ENCODE measurements around the gene FIZ1. TPM values are rescaled to one million over a fixed set of nuclear protein-coding genes. Genes with fewer than 3 reads are reported as not detected.

Gene FIZ1
- polyA plus RNA-seq, 12 donors, result 9.2 to 16.3 (median 11.0) TPM; not detected in 1

DNA sequence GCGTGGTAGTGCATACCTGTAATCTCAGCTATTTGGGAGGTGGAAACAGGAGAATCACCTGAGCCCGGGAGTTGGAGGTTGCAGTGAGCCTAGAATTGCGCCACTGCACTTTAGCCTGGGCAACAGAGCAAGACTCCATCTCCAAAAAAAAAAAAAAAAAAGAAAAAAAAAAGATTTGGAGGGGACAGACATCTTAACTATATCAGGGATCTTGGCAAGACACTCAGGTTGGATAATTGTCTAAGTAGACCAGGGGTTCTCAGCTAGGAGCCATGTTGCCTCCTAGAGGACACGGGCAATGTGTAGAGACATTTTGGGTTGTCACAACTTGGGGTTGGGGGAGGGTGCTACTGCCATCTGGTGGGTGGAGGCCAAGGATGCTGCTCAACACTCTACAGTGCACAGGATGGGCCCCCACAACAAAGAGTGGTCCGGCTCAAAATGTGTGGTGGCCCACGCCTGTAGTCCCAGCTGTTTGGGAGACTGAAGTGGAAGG lies 39.6 kb upstream of the FIZ1 start:
- DNase-seq, result no peak

GRCh38 chr19:55637534-55637933 lies 38.2 kb upstream of the FIZ1 start:
- DNase-seq, result no peak

DNA sequence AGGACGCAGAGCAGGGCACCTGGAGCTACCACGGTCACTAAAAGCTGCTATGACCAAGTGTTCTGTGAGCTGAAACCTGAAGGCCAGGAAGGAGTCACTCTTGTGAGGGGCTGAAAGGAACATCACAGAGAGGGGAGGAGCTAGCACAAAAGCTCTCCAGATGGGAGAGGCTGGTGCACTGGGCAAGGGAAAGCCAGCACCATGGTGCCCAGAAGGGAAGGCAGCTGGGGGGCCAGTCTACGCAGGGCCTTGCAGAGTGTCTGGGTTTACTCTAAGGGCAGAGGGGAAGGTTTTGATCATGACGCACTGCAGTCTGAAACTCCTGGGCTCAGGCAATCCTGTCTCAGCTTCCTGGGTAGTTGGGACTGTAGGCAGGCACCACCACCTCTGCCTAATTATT lies 37.4 kb upstream of the FIZ1 start:
- DNase-seq, result no peak

DNA sequence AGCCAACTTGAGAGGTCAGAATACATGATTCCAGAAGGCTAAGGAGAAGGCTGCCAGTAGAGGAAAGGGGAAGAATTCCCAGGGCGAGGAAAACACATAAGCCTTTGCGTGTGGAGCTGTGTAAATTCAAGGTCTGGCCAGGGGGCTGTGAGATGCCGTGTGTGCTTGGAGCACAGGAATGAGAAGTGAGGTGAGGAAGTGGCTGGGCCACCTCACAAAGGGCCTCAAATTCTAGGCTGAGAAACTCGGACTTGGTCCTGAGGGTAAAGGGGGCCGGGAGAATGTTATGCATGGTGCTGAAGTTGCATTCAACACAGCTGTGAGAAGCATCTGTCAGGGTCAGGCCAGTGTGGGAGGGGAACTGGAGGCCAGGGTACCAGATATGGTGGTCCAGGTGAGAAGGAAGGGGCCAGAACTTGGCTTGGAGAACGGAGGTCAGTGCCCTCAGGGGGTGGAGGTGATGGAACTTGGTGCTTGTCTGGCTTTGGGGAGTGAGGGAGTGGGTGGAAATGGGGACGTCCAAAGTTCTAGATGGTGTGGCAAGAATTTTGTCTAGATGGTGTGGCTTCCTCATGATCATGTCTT lies 36.6 kb upstream of the FIZ1 start:
- no peak for DNase-seq

GRCh38 chr19:55635334-55635717 lies 36.0 kb upstream of the FIZ1 start:
- no peak for DNase-seq

DNA sequence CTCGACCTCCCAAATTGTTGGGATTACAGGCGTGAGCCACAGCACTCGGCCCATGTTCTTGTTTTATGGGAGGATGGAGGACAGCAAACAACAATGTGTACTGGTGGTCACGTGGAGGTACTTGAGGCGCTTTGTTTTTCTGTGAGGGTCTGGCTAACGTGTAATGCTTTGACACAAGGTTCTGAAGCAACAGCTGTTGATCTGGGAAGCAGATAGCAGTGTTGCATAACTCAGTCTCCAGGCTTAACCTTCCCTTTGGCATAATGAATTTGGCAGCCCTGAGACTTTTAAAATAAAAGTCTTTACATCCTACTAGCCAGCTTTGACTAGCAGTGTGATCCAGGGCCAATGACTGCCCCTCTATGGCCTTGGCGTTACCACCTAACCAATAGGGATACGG lies 34.5 kb upstream of the FIZ1 start:
- DNase-seq, result no peak

DNA sequence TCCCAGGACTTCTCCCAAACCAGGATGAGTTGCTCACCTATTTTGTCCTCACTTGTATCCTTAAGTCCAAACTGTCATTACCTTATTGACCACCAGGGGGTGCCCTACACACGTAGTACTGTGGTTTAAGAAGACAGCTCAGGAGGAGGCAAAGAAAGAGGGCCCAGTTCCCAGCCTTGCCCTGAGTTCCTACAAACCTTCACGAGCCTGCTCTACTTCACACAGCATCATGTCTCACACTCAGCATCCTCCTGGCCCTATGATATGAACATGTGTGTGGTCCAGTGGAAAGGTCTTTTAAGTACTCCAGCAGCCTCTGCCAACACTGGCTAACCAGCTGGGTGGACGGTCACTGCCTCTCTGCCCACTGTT lies 33.1 kb upstream of the FIZ1 start:
- peak; percentile 92 for DNase-seq

- no peak for DNase-seq
Observed at GRCh38 chr19:55626350-55626749, 27.0 kb upstream of the FIZ1 start.

DNA sequence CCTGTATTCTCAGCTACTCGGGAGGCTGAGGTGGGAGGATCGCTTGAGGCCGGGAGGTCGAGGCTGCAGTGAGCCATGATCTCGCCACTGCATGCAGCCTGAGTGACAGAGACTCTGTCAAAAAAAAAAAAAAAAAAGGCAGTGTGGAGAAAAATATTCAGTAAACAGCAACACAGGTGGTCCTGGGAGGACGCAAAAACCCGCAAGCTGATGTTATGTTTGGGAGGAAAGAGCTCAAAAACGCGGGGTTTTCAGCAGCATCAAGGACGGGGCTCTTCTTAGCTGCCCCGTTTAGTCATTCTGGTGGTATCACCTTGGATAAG lies 25.6 kb upstream of the FIZ1 start:
- DNase-seq, result no peak

DNA sequence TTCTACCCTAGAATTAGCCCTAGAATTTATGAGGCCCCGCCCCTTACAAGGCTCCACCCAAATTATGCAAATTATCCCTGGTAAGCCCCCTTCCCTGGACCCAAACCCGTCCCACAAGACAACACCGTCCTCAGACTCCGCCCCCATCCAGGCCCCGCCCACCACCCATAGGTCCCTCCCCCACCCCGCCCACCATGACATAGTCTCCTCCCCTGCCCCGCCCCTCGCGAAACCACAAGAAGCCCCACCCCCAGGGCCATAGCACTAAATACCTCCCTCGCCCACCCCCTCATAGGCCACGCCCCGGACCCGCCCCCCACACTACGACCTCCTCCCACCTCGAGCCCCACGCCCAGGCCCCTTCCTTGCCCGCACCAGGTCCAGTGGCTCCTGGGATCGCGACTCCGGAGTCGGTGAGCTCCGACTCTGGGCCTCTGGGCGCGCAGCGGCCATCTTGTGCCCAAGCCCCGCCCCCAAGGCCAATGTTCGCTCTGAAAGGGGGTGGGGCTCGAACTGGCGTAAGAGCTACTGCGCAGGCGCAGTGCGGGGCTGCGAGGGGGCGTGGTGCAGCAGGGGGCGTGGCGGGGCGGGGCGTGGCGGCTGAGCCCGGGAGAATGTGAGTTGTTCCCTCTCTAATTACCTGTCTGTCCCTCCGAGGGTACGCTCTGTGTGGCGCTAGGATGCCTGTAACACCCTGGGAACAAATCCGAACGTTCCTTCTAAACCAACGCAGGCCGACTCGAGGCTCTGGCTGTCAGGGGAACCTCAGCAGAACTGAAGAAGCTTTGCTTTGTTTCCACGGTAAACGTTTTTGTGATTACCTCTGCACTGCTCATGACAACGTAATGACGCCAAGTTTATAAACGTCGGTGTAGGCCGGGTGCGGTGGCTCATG lies 25.0 kb upstream of the FIZ1 start, which contains the start of gene ZNF784:
TSS of gene ZNF784 (minus strand) at position 458 of the 895 bp plus-strand sequence. CDS start at position 453, 5 bp downstream.
- peak; percentile 94 for DNase-seq

- no peak for DNase-seq
Observed at GRCh38 chr19:55623561-55623960, 24.2 kb upstream of the FIZ1 start.

GRCh38 chr19:55623130-55623529 lies 23.8 kb upstream of the FIZ1 start:
- DNase-seq, result no peak

GRCh38 chr19:55622242-55622969 lies 23.1 kb upstream of the FIZ1 start:
- no peak for DNase-seq

- DNase-seq, result no peak
Observed at GRCh38 chr19:55621673-55622231, 22.4 kb upstream of the FIZ1 start.

GRCh38 chr19:55621205-55621672 lies 21.9 kb upstream of the FIZ1 start:
- DNase-seq, result no peak

GRCh38 chr19:55620410-55621204 lies 21.3 kb upstream of the FIZ1 start:
- no peak for DNase-seq

GRCh38 chr19:55619286-55619685 lies 20.0 kb upstream of the FIZ1 start:
- DNase-seq, result no peak

GRCh38 chr19:55618426-55618825 lies 19.1 kb upstream of the FIZ1 start:
- no peak for DNase-seq

DNA sequence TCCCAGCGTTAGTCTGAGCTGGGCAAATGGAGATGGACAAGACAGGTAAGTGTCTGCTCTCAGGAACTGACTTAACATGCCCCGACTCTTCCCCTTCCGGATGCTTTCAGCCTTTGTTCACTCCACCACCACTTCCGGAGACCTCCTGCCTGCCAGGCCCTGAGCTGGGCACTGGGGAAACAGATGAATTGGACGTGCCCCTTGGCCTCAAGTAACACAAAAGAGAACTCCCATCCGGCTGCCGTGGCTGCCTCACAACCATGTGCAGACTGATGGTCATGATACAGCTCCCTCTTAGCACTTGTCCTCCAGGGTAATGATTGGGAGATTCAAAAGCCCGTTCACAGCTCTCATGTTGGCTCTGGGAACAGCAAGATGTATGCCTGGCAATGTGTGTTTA lies 18.1 kb upstream of the FIZ1 start:
- DNase-seq, result no peak

DNA sequence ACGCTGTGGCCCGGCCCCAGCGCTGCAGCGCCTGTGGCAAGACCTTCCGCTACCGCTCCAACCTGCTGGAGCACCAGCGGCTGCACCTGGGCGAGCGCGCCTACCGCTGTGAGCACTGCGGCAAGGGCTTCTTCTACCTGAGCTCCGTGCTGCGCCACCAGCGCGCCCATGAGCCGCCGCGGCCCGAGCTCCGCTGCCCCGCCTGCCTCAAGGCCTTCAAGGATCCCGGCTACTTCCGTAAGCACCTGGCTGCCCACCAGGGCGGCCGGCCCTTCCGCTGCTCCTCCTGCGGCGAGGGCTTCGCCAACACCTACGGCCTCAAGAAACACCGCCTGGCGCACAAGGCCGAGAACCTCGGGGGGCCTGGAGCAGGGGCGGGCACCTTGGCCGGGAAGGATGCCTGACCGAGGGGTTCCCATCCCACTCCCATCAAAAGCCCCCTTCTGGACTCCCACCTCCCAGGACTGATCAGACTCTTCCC lies 17.1 kb upstream of the FIZ1 start:
- DNase-seq, result no peak

Data from muscle of arm (tissue), 12 donors.